A673 (cell line): ENCODE results near the gene SYDE1. TPM values are rescaled to one million over a fixed set of nuclear protein-coding genes. Genes with fewer than 3 reads are reported as not detected.

Experiments
- BruUV-seq: library from RNA; stranded (reverse); fragments of 400-500 nt; replicated peaks from 2 replicates; lab custom pipeline; 2021; lab: Mats Ljungman, UMichigan
- CTCF ChIA-PET: fragments of 300-600 bp; sonication (Branson Sonifier 250); formaldehyde crosslinking; loops from one replicate; lab custom pipeline; 2022; ENCODE audit warnings: antibody characterized with exemption; lab: Charles Lee
- POLR2A ChIA-PET: fragments of 300-600 bp; sonication (Branson Sonifier 250); formaldehyde crosslinking; loops from one replicate; lab custom pipeline; 2022; ENCODE audit warnings: antibody characterized with exemption; ENCODE audit not compliant: low non-redundant PET; lab: Charles Lee
- DNase-seq: peaks from one replicate; pipeline ENCODE4 v3.0.0-alpha.2; 2015; ENCODE audit warnings: low spot score
- H3K27ac ChIP-seq: fragments of 200-600 bp; sonication (generic); 2 replicates; pipeline ENCODE4 v1.5.1; 2016; ENCODE audit warnings: mixed run types, low read depth, mild to moderate bottlenecking, mixed read lengths, antibody characterized with exemption, low read length; ENCODE audit not compliant: poor library complexity, severe bottlenecking
- H3K27me3 ChIP-seq: fragments of 200-600 bp; sonication (generic); replicated peaks from 2 replicates; pipeline ENCODE4 v1.6.1; 2017; ENCODE audit warnings: mixed run types, low read depth, mild to moderate bottlenecking, mixed read lengths, antibody characterized with exemption, low read length; ENCODE audit not compliant: insufficient read depth, poor library complexity
- H3K36me3 ChIP-seq: fragments of 200-600 bp; sonication (generic); 2 replicates; pipeline ENCODE4 v1.6.1; 2016; ENCODE audit warnings: mixed run types, mild to moderate bottlenecking, mixed read lengths, antibody characterized with exemption, low read length; ENCODE audit not compliant: insufficient read depth, poor library complexity, severe bottlenecking
- H3K4me1 ChIP-seq: fragments of 200-600 bp; sonication (generic); 2 replicates; pipeline ENCODE4 v1.6.1; 2017; ENCODE audit warnings: mixed run types, mild to moderate bottlenecking, mixed read lengths, antibody characterized with exemption, low read length; ENCODE audit not compliant: insufficient read depth, poor library complexity, severe bottlenecking
- H3K4me3 ChIP-seq: fragments of 200-600 bp; sonication (generic); 2 replicates; pipeline ENCODE4 v1.5.1; 2016; ENCODE audit warnings: low read depth, mixed run types, mild to moderate bottlenecking, mixed read lengths, low read length; ENCODE audit not compliant: poor library complexity, severe bottlenecking
- H3K9me3 ChIP-seq: fragments of 200-600 bp; sonication (generic); 2 replicates; pipeline ENCODE4 v1.6.1; 2016; ENCODE audit warnings: mixed run types, low read depth, mild to moderate bottlenecking, mixed read lengths, antibody characterized with exemption, low read length; ENCODE audit not compliant: poor library complexity, severe bottlenecking
- CTCF ChIP-seq: fragments of 300-800, 200-600 bp; sonication (generic); conservative IDR thresholded peaks from 2 replicates; pipeline ENCODE4 v1.5.1; 2017; ENCODE audit warnings: low read depth, mild to moderate bottlenecking, antibody characterized with exemption, low read length, moderate library complexity, mixed read lengths
- EZH2 ChIP-seq: fragments of 200-600 bp; sonication (generic); IDR thresholded peaks from 2 replicates; pipeline ENCODE4 v1.6.1; 2017; ENCODE audit warnings: borderline replicate concordance, low read depth, mild to moderate bottlenecking, mixed read lengths, antibody characterized with exemption, low read length; ENCODE audit not compliant: poor library complexity, severe bottlenecking
- intact Hi-C: fragments of 100-400 bp; cut with micrococcal nuclease; formaldehyde crosslinking; loops from one replicate; pipeline ENCODE4 v1.10.0; 2022; ENCODE audit not compliant: unreplicated experiment
- total RNA-seq: library from RNA; stranded (reverse); gene quantifications from 2 replicates; pipeline ENCODE4 v1.2.3, GENCODE V29; 2021

Gene SYDE1
- total RNA-seq, 1 experiment from 2014 or later, result 32.3 TPM

- Histone ChIP-seq H3K27ac (no peak overlapping the region), H3K36me3 (peaks cover 34% of the 10 kb centered on the region), H3K27me3 (no peaks in the 10 kb centered on the region), H3K9me3 (no peaks in the 10 kb centered on the region), H3K4me1 (peaks cover 10% of the 10 kb centered on the region), H3K4me3 (peak overlapping the region; percentile 88)
- intact Hi-C loops, result no loop called here
- DNase-seq, result no peak
- CTCF ChIA-PET, result interaction anchor here (0.6 kb wide), 1 partner anchor 553 kb away, joined by 10 read pairs; no protein-coding TSS in a partner anchor
- POLR2A ChIA-PET, result interaction anchor here (0.6 kb wide), 2 partner anchors 120 to 306 kb away, joined by 3 to 4 read pairs; no protein-coding TSS in a partner anchor
- BruUV-seq, result no TSS peak
- TF ChIP-seq EZH2 (no peak), CTCF (no peak)
Observed at GRCh38 chr19:15123900-15124299, 16.7 kb downstream of the SYDE1 start.

GRCh38 chr19:15124572-15125231 lies 17.5 kb downstream of the SYDE1 start:
- ChIA-PET POLR2A (interaction anchor here (0.6 to 0.9 kb wide), 2 partner anchors 9 to 305 kb away, joined by 3 to 4 read pairs; no protein-coding TSS in a partner anchor), CTCF (interaction anchor here (0.6 to 0.9 kb wide), 4 partner anchors 65 to 554 kb away, joined by 3 to 10 read pairs (median 4); no protein-coding TSS in a partner anchor)
- Histone ChIP-seq H3K27ac (peak overlapping the region; percentile 90), H3K4me1 (peaks cover 10% of the 10 kb centered on the region), H3K27me3 (no peaks in the 10 kb centered on the region), H3K36me3 (peaks cover 27% of the 10 kb centered on the region), H3K9me3 (no peaks in the 10 kb centered on the region), H3K4me3 (peak overlapping the region; percentile 88)
- no peak for DNase-seq
- TF ChIP-seq CTCF, result no peak
- TF ChIP-seq EZH2, result no peak
- intact Hi-C loops, result no loop called here
- no TSS peak for BruUV-seq

GRCh38 chr19:15125232-15126067 lies 18.2 kb downstream of the SYDE1 start:
- Histone ChIP-seq H3K4me3 (peak overlapping the region; percentile 88), H3K27ac (peak overlapping the region; percentile 90), H3K27me3 (no peaks in the 10 kb centered on the region), H3K36me3 (peaks cover 19% of the 10 kb centered on the region), H3K9me3 (no peaks in the 10 kb centered on the region), H3K4me1 (peaks cover 10% of the 10 kb centered on the region)
- intact Hi-C loops, result no loop called here
- POLR2A ChIA-PET, result interaction anchor here (0.9 kb wide), 1 partner anchor 10 kb away, joined by 4 read pairs; no protein-coding TSS in a partner anchor
- CTCF ChIA-PET, result interaction anchor here (0.5 to 0.9 kb wide), 3 partner anchors 36 to 127 kb away, joined by 3 to 4 read pairs (median 3); no protein-coding TSS in a partner anchor
- BruUV-seq, result TSS peak; percentile 43
- TF ChIP-seq CTCF (no peak), EZH2 (no peak)
- peak; percentile 99 for DNase-seq
